ENCODE results near the gene CORO6.

CORO6 gene

GRCh38 chr17:29650396-29650795, 27.7 kb upstream of the CORO6 start:
- H3K4me3 ChIP-seq (ENCODE audit: low read depth, low read length, poor library complexity, severe bottlenecking): no peak overlapping the region
- no peaks in the 10 kb centered on the region for H3K79me2 ChIP-seq (ENCODE audit: insufficient read depth, low read length)
- no peak overlapping the region for H3K9ac ChIP-seq (ENCODE audit: low read length)
- H3K36me3 ChIP-seq (ENCODE audit: insufficient read depth, low read length): peaks cover 78% of the 10 kb centered on the region
- no peaks in the 10 kb centered on the region for H3K9me3 ChIP-seq (ENCODE audit: low read length)
- no peaks in the 10 kb centered on the region for H3K27me3 ChIP-seq (ENCODE audit: insufficient read depth, low read length)
- no peaks in the 10 kb centered on the region for H3F3A ChIP-seq (ENCODE audit: insufficient read depth, low read length)
- H4K20me1 ChIP-seq (ENCODE audit: insufficient read depth, low read length): no peaks in the 10 kb centered on the region
- no peak overlapping the region for H2AFZ ChIP-seq (ENCODE audit: low read length)
- H3K9me2 ChIP-seq (ENCODE audit: low read depth, low read length): no peaks in the 10 kb centered on the region
- H3K4me2 ChIP-seq (ENCODE audit: low read length): no peak overlapping the region
- H3K27ac ChIP-seq (ENCODE audit: low read depth, low read length, poor library complexity, severe bottlenecking): no peak overlapping the region
- H3K4me1 ChIP-seq (ENCODE audit: insufficient read depth, low read length, severe bottlenecking): no peaks in the 10 kb centered on the region
- TF ChIP-seq CTCF (IDR thresholded peaks at IDR 0.05; ENCODE audit: low read length): no peak

- no peaks in the 10 kb centered on the region for H3K9me2 ChIP-seq (ENCODE audit: low read depth, low read length)
- no peaks in the 10 kb centered on the region for H3K27me3 ChIP-seq (ENCODE audit: insufficient read depth, low read length)
- no peak overlapping the region for H2AFZ ChIP-seq (ENCODE audit: low read length)
- H3K36me3 ChIP-seq (ENCODE audit: insufficient read depth, low read length): peaks cover 78% of the 10 kb centered on the region
- no peak overlapping the region for H3K4me3 ChIP-seq (ENCODE audit: low read depth, low read length, poor library complexity, severe bottlenecking)
- H3K9me3 ChIP-seq (ENCODE audit: low read length): no peaks in the 10 kb centered on the region
- H3K4me1 ChIP-seq (ENCODE audit: insufficient read depth, low read length, severe bottlenecking): peaks cover under 1% of the 10 kb centered on the region
- no peaks in the 10 kb centered on the region for H3K79me2 ChIP-seq (ENCODE audit: insufficient read depth, low read length)
- no peaks in the 10 kb centered on the region for H3F3A ChIP-seq (ENCODE audit: insufficient read depth, low read length)
- no peak overlapping the region for H3K9ac ChIP-seq (ENCODE audit: low read length)
- H3K4me2 ChIP-seq (ENCODE audit: low read length): no peak overlapping the region
- no peak for TF ChIP-seq EZH2 (IDR thresholded peaks at IDR 0.05; ENCODE audit: borderline replicate concordance, low read length)
- TF ChIP-seq CTCF (IDR thresholded peaks at IDR 0.05; ENCODE audit: low read length): no peak
- no peak overlapping the region for H3K27ac ChIP-seq (ENCODE audit: low read depth, low read length, poor library complexity, severe bottlenecking)
- H4K20me1 ChIP-seq (ENCODE audit: insufficient read depth, low read length): no peaks in the 10 kb centered on the region
Observed at GRCh38 chr17:29649359-29649758, 26.6 kb upstream of the CORO6 start.

- peaks cover 70% of the 10 kb centered on the region for H3K36me3 ChIP-seq (ENCODE audit: insufficient read depth, low read length)
- peaks cover 14% of the 10 kb centered on the region for H3K4me1 ChIP-seq (ENCODE audit: insufficient read depth, low read length, severe bottlenecking)
- TF ChIP-seq CTCF (IDR thresholded peaks at IDR 0.05; ENCODE audit: low read length): no peak
- no peak for TF ChIP-seq EZH2 (IDR thresholded peaks at IDR 0.05; ENCODE audit: borderline replicate concordance, low read length)
- H4K20me1 ChIP-seq (ENCODE audit: insufficient read depth, low read length): no peaks in the 10 kb centered on the region
- H3K27me3 ChIP-seq (ENCODE audit: insufficient read depth, low read length): no peaks in the 10 kb centered on the region
- no peak overlapping the region for H3K27ac ChIP-seq (ENCODE audit: low read depth, low read length, poor library complexity, severe bottlenecking)
- no peak overlapping the region for H3K4me2 ChIP-seq (ENCODE audit: low read length)
- H3F3A ChIP-seq (ENCODE audit: insufficient read depth, low read length): no peaks in the 10 kb centered on the region
- H3K79me2 ChIP-seq (ENCODE audit: insufficient read depth, low read length): no peaks in the 10 kb centered on the region
- no peaks in the 10 kb centered on the region for H3K9me2 ChIP-seq (ENCODE audit: low read depth, low read length)
- no peaks in the 10 kb centered on the region for H3K9me3 ChIP-seq (ENCODE audit: low read length)
- H3K4me3 ChIP-seq (ENCODE audit: low read depth, low read length, poor library complexity, severe bottlenecking): no peak overlapping the region
- no peak overlapping the region for H2AFZ ChIP-seq (ENCODE audit: low read length)
- no peak overlapping the region for H3K9ac ChIP-seq (ENCODE audit: low read length)
Observed at GRCh38 chr17:29648005-29648404, 25.3 kb upstream of the CORO6 start.

Measured in OCI-LY1 (cell line).